Natural killer cell treated with Interleukin-12 subunit alpha and Interleukin-12 subunit beta and Interleukin-15 and Interleukin-18, amount 100 ng/mL, for 72 hours (primary cell): Measurements from ENCODE around the gene EPB41L4A. TPM values are rescaled to one million over a fixed set of nuclear protein-coding genes. Genes with fewer than 3 reads are reported as not detected.
"Not testable (repeated sequence)": the region's sequence is repeated elsewhere in the genome, so short reads cannot be mapped to it uniquely, and the experiment has no call there.

Experiments
- ATAC-seq, 2 donors: fragments of 150-1000 bp; cut with Tn5 transposase in 1 of 2; sonication (Bioruptor Pico), chemical (Tn5 transposase) in 1 of 2; 2 replicates each; pipeline ENCODE4 v1.10.0; 2021
- DNase-seq: peaks from one replicate; pipeline ENCODE4 v3.0.0; 2022; ENCODE audit warnings: low spot score
- H3K27ac Mint-ChIP-seq, 2 donors: 1 replicate in 1 of 2; 2 replicates in 1 of 2; pipeline ENCODE4 v1.8.0; 2022; ENCODE audit warnings: mixed read lengths in 2 of 2, mild to moderate bottlenecking in 1 of 2, moderate library complexity in 1 of 2
- H3K27me3 Mint-ChIP-seq, 2 donors: 1 replicate in 1 of 2; 2 replicates in 1 of 2; pipeline ENCODE4 v1.8.0; 2022; ENCODE audit warnings: mixed read lengths in 2 of 2
- H3K36me3 Mint-ChIP-seq: one replicate; pipeline ENCODE4 v1.8.0; 2022; ENCODE audit warnings: mixed read lengths
- H3K4me1 Mint-ChIP-seq, 2 donors: 1 replicate in 1 of 2; 2 replicates in 1 of 2; pipeline ENCODE4 v1.8.0; 2022; ENCODE audit warnings: low read depth in 2 of 2, mixed read lengths in 2 of 2, mild to moderate bottlenecking in 1 of 2
- H3K4me3 Mint-ChIP-seq: one replicate; pipeline ENCODE4 v1.8.0; 2022; ENCODE audit warnings: mixed read lengths
- H3K9me3 Mint-ChIP-seq: 2 replicates; pipeline ENCODE4 v1.8.0; 2022; ENCODE audit warnings: mixed read lengths
- total RNA-seq, 2 donors: library from RNA; stranded (reverse); gene quantifications; one replicate each; pipeline ENCODE4 v1.2.3, GENCODE V29; 2022

The EPB41L4A gene, protein sequence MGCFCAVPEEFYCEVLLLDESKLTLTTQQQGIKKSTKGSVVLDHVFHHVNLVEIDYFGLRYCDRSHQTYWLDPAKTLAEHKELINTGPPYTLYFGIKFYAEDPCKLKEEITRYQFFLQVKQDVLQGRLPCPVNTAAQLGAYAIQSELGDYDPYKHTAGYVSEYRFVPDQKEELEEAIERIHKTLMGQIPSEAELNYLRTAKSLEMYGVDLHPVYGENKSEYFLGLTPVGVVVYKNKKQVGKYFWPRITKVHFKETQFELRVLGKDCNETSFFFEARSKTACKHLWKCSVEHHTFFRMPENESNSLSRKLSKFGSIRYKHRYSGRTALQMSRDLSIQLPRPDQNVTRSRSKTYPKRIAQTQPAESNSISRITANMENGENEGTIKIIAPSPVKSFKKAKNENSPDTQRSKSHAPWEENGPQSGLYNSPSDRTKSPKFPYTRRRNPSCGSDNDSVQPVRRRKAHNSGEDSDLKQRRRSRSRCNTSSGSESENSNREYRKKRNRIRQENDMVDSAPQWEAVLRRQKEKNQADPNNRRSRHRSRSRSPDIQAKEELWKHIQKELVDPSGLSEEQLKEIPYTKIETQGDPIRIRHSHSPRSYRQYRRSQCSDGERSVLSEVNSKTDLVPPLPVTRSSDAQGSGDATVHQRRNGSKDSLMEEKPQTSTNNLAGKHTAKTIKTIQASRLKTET
- 10 to 100 TPM; 11.7 to 12.7 TPM for total RNA-seq

DNA sequence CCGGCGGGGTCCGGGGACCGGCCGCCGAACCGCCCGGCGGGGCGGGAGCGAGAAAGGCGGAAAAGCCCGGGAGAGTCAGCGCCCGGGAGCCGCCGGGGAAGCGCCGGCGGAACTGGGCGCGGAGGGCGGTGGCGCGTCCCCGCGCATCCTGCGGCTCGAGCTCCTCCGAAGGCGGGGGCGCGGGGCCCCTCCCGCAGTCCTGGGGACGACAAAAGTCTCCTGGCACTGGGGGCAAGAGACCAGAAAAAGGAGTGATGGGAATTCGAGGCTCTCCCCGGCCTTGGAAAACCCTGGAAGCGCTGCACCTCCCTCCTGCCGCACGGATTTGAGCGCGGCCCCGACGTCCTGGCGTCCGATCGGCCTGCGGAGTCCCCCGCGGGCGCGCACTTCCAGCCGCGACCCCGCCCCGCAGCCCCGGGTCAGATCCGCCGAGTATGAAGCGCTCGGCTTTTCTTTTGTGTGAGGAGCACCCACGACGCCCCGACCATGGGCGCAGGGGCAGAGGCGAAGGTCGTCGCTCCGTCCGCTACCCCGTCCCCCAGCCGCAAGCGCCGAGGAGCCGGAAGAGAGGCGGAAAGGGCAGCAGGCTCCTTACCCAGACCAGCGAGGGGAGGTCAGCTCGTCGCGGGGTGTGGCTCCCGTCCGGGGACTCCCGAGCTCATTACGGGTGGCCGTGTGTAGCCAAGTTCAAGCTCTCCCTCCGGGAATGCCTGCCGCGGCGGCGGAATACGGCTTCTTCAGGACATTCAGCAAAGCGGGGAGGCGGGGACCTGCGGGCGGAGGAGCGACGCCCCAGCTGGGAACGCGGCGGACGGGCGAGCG is at the start of gene EPB41L4A:
Gene EPB41L4A (minus strand): TSS at position 114 of the 822 bp plus-strand sequence. CDS start 238 bp downstream, outside the sequence.
- peak within 1 kb of the TSS; percentile 95 for H3K4me3 Mint-ChIP-seq
- ATAC-seq (peak; percentile 39 to 63), DNase-seq (no peak)
- no peaks in the 10 kb centered on the region for H3K36me3 Mint-ChIP-seq
- H3K9me3 Mint-ChIP-seq = no peaks in the 10 kb centered on the region
- H3K27ac Mint-ChIP-seq = peak within 1 kb of the TSS; percentile 83 to 86
- peaks cover 17 to 19% of the 10 kb centered on the region in 2 donors for H3K27me3 Mint-ChIP-seq
- H3K4me1 Mint-ChIP-seq = peaks cover 9 to 11% of the 10 kb centered on the region in 2 donors

DNA sequence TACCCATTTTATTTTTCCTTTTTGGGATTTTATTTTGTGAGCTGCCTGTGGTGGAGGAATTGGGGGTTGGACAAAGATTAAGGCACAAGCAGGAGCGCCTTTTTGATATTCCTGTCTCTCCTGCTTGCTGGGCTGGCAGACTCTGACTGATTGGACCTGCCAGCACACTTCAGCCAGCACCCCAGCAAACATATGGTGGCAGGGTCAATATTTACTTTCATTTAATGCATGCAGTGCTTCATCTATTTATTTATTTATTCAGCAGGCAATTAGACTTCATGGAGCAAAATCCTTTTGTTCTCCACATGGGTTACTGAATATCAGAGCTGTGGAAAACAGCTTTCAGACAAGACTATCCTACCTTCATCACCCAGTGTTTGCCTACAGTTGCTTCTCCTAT is 48.4 kb upstream of the EPB41L4A start:
- peaks cover 7 to 31% of the 10 kb centered on the region in 2 donors for H3K27me3 Mint-ChIP-seq
- H3K27ac Mint-ChIP-seq = no peak overlapping the region
- no peak for ATAC-seq
- H3K4me3 Mint-ChIP-seq = no peak overlapping the region
- no peak for DNase-seq
- peaks cover 3% of the 10 kb centered on the region for H3K9me3 Mint-ChIP-seq
- H3K4me1 Mint-ChIP-seq = no peaks in the 10 kb centered on the region
- H3K36me3 Mint-ChIP-seq = peaks cover 4% of the 10 kb centered on the region

DNA sequence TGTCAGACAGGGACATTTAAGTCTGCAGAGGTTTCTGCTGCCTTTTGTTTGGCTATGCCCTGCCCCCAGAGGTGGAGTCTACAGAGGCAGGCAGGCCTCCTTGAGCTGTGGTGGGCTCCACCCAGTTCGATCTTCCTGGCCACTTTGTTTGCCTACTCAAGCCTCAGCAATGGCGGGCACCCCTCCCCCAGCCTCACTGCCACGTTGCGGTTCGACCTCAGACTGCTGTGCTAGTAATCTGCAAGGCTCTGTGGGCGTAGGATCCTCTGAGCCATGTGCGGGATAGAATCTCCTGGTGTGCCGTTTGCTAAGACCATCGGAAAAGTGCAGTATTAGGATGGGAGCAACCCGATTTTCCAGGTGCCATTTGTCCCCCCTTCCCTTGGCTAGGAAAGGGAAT is 47.2 kb upstream of the EPB41L4A start:
- not testable (repeated sequence) for ATAC-seq, DNase-seq, H3K4me1 Mint-ChIP-seq, H3K36me3 Mint-ChIP-seq, H3K27ac Mint-ChIP-seq, H3K9me3 Mint-ChIP-seq, H3K4me3 Mint-ChIP-seq
- H3K27me3 Mint-ChIP-seq = peaks cover 3 to 20% of the 10 kb centered on the region in 2 donors

DNA sequence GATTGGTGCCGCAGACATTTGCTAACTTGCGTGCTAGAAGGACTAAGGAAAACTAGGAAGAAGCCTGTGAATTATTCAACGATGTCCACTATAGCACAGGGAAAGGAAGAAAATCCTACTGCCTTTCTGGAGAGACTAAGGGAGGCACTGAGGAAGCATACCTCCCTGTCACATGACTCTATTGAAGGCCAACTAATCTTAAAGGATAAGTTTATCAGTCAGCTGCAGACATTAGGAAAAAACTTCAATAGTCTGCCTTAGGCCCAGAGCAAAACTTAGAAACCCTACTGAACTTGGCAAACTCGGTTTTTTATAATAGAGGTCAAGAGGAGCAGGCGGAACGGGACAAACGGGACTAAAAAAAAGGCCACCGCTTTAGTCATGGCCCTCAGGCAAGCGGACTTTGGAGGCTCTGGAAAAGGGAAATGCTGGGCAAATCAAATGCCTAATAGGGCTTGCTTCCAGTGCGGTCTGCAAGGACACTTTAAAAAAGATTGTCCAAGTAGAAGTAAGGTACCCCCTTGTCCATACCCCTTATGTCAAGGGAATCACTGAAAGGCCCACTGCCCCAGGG is 28.2 kb upstream of the EPB41L4A start:
- not testable (repeated sequence) for H3K4me3 Mint-ChIP-seq, ATAC-seq, H3K27me3 Mint-ChIP-seq, H3K27ac Mint-ChIP-seq, H3K9me3 Mint-ChIP-seq, H3K36me3 Mint-ChIP-seq, H3K4me1 Mint-ChIP-seq, DNase-seq

DNA sequence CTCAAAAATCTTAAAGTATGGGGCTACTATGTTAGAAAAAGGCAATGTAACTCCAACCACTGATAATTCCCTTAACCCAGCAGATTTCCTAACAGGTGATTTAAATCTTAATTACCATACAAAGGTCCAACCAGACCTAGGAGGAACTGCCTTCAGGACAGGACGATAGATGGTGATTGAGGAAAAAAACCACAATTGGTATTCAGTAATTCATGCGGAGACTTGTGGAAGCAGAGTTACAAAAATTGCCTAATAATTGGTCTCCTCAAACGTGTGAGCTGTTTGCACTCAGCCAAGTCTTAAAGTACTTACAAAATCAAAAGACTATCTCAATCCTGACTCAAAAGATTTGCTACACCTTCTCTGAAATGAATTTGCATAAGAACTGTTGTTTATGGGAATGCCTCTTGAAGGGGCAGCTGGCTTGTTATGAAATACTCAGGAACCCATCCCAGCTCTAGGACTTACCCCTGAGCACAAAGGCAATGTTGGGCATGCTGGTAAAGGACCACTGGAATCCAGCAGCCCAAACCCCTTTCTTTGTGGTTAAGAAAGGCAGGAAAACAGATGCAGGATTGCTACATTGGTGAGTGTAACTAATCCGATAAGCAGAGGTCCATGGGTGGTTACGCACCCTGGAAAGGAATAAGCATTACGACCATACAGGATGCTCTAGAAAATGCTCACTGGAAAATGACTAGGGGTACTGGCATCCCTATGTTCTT is 26.7 kb upstream of the EPB41L4A start:
- H3K4me3 Mint-ChIP-seq = no peak overlapping the region
- ATAC-seq (no peak), DNase-seq (no peak)
- H3K4me1 Mint-ChIP-seq = no peaks in the 10 kb centered on the region
- no peak overlapping the region for H3K27ac Mint-ChIP-seq
- no peaks in the 10 kb centered on the region for H3K9me3 Mint-ChIP-seq
- peaks cover 0 to 7% of the 10 kb centered on the region in 2 donors for H3K27me3 Mint-ChIP-seq
- no peaks in the 10 kb centered on the region for H3K36me3 Mint-ChIP-seq

DNA sequence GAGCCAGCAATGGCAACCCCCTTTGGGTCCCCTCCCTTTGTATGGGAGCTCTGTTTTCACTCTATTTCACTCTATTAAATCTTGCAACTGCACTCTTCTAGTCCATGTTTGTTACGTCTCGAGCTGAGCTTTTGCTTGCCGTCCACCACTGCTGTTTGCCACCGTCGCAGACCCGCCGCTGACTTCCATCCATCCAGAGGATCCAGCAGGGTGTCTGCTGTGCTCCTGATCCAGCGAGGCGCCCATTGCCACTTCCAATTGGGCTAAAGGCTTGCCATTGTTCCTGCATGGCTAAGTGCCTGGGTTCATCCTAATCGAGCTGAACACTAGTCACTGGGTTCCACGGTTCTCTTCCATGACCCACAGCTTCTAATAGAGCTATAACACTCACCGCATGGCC is 24.9 kb upstream of the EPB41L4A start:
- H3K36me3 Mint-ChIP-seq, H3K27ac Mint-ChIP-seq, H3K9me3 Mint-ChIP-seq, H3K4me1 Mint-ChIP-seq, ATAC-seq, H3K4me3 Mint-ChIP-seq, DNase-seq: not testable (repeated sequence)
- peaks cover 12 to 14% of the 10 kb centered on the region in 2 donors for H3K27me3 Mint-ChIP-seq

DNA sequence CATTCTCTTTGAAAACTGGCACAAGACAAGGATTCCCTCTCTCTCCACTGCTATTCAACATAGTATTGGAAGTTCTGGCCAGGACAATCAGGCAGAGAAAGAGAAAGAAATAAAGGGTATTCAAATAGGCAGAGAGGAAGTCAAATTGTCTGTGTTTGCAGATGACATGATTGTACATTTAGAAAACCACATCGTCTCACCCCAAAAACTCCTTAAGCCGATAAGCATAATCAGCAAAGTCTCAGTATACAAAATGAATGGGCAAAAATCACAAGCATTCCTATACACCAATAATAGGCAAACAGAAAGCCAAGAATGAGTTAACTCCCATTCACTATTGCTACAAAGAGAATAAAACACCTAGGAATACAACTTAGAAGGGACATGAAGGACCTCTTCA is 21.0 kb upstream of the EPB41L4A start:
- Mint-ChIP-seq H3K27me3 (peaks cover 25 to 29% of the 10 kb centered on the region in 2 donors), H3K9me3 (peaks cover 21% of the 10 kb centered on the region), H3K4me1 (no peaks in the 10 kb centered on the region), H3K36me3 (peaks cover 20% of the 10 kb centered on the region), H3K27ac (no peak overlapping the region), H3K4me3 (no peak overlapping the region)
- DNase-seq (no peak), ATAC-seq (no peak)

DNA sequence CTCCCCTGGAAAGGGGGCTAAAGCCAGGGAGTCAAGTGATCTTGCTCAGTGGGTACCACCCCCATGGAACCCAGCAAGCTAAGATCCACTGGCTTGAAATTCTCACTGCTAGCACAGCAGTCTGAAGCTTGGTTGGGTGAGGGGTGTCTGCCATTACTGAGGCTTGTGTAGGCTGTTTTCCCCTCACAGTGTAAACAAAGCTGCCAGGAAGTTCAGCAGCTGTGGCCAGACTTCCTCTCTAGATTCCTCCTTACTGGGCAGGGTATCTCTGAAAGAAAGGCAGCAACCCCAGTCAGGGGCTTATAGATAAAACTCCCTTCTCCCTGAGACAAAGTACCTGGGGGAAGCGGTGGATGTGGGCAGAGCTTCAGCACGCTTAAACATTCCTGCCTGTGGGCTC is 17.1 kb upstream of the EPB41L4A start:
- no peak overlapping the region for H3K27ac Mint-ChIP-seq

DNA sequence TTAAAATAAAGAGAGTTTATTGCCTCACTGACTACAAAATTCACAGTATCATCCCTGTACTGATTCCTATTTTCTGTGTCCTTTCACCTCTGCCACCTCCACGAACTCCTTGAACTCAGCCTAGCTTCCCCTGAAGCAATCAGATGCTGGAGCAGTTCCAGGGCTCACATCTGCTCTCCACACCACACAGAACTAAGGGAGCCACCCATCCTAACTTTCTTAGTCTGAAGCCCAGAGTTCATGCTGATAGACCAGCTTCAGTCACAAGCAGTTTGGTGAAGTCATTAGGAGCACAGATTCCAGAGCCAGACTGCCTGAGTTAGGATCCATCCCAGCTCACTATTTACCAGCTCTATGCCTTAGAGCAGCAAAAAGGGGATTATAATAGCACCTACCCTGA is 15.6 kb upstream of the EPB41L4A start:
- peaks cover 24 to 26% of the 10 kb centered on the region in 2 donors for H3K27me3 Mint-ChIP-seq

More for the DNA sequence above, 17.1 kb upstream of the EPB41L4A start:
- Mint-ChIP-seq H3K36me3 (peaks cover 20% of the 10 kb centered on the region), H3K27me3 (peaks cover 25 to 28% of the 10 kb centered on the region in 2 donors), H3K9me3 (peaks cover 26% of the 10 kb centered on the region), H3K4me3 (no peak overlapping the region), H3K4me1 (peaks cover 0 to 6% of the 10 kb centered on the region in 2 donors)
- DNase-seq (no peak), ATAC-seq (no peak)

DNA sequence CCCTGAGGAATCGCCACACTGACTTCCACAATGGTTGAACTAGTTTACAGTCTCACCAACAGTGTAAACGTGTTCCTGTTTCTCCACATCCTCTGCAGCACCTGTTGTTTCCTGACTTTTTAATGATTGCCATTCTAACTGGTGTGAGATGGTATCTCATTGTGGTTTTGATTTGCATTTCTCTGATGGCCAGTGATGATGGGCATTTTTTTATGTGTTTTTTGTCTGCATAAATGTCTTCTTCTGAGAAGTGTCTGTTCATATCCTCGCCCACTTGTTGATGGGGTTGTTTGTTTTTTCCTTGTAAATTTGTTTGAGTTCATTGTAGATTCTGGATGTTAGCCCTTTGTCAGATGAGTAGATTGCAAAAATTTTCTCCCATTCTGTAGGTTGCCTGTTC is 7.1 kb upstream of the EPB41L4A start:
- H3K27me3 Mint-ChIP-seq = peaks cover 26 to 33% of the 10 kb centered on the region in 2 donors
- H3K4me3 Mint-ChIP-seq, ATAC-seq, DNase-seq, H3K27ac Mint-ChIP-seq, H3K36me3 Mint-ChIP-seq, H3K9me3 Mint-ChIP-seq, H3K4me1 Mint-ChIP-seq: not testable (repeated sequence)

More for the DNA sequence above, 15.6 kb upstream of the EPB41L4A start:
- Mint-ChIP-seq H3K4me1 (peaks cover 0 to 6% of the 10 kb centered on the region in 2 donors), H3K36me3 (peaks cover 14% of the 10 kb centered on the region), H3K9me3 (peaks cover 20% of the 10 kb centered on the region), H3K27ac (no peak overlapping the region), H3K4me3 (no peak overlapping the region)
- ATAC-seq = peak in 1 of 2 donors; percentile 31
- DNase-seq = no peak

DNA sequence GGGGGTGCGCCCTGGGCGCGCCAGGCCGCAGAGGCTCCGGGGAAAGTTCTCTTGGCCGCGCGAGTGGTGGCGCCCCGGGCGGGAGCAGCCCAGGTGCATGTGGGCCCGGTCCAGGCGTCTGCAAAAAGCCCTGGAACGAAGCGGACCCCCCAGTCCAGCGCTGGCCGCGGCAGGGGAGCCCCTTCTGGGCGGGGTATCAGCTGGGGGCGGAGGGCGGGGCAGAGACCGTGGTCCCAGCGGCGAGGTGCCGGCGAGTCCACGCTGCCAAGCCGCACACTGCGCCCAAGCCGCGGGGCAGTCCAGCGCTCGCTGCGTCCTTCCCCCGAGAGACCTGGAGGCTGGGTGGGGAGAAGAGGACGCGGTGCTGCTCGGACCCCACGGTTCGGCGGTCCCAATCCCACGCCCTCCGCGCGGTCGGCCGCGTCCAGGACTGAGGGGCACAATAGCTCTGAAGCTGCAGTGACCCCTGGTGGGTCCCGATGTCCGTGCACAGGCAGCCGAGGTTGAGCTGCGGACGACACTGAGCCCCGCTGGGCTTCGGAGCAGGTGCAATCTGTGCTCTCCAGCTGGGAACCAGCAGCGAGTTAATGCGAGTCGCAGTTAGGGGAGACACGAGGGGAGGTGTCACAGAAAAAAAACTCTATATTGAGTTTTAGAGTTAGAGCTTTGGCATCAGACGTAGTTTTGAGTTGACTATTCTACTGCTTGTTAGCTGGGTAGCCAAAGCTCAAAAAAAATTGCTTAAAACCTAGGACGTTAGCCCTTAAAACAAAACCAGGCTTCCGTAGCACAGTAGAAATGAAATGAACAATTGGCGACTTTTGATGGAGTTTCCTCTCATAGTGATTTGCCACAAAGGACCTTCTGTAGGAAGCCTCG is 1.1 kb upstream of the EPB41L4A start:
- Mint-ChIP-seq H3K4me1 (peaks cover 9 to 11% of the 10 kb centered on the region in 2 donors), H3K9me3 (no peaks in the 10 kb centered on the region), H3K36me3 (no peaks in the 10 kb centered on the region), H3K27ac (no peak overlapping the region), H3K27me3 (peaks cover 19 to 24% of the 10 kb centered on the region in 2 donors), H3K4me3 (peak overlapping the region; percentile 95)
- ATAC-seq (peak; percentile 87 to 88), DNase-seq (peak; percentile 71)

DNA sequence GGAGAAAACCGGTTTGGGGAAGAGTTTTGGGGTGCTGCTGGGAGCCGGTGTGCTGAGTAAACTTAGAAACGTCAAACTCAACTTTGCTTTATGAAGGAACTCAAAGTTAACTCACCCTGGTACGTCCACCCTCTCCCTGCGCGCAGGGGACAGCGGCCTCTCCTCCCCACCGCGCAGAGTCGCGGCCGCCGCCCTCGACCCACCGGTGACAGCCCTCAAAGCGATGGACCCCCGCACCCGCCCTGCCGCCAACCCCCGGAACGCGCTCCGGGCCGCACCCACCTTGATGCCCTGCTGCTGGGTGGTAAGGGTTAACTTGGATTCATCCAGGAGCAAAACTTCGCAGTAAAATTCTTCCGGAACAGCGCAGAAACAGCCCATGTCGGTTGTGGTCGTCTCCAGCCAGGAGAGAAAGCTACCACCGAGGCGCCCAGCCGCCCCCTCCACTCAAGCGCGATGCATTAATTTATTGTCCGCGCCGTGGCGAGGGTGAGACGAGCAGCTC is 366 bp downstream of the EPB41L4A start:
- DNase-seq = no peak
- no peak for ATAC-seq
- H3K27ac Mint-ChIP-seq = peak overlapping the region in 1 of 2 donors; percentile 86
- H3K36me3 Mint-ChIP-seq = no peaks in the 10 kb centered on the region
- peaks cover 15 to 16% of the 10 kb centered on the region in 2 donors for H3K27me3 Mint-ChIP-seq
- H3K9me3 Mint-ChIP-seq = no peaks in the 10 kb centered on the region
- H3K4me3 Mint-ChIP-seq = peak overlapping the region; percentile 95
- H3K4me1 Mint-ChIP-seq = peaks cover 9 to 17% of the 10 kb centered on the region in 2 donors
